GM12892 (cell line): ENCODE data around the gene TBC1D22A.

Experiments
- POLR2A ChIP-seq: IDR thresholded peaks from 2 replicates; pipeline ENCODE4 v1.6.1; 2011; ENCODE audit warnings: low read depth, low read length, control low read depth
- POLR2AphosphoS5 ChIP-seq: IDR thresholded peaks from 2 replicates; pipeline ENCODE4 v1.6.1; 2011; ENCODE audit warnings: low read depth, low read length, control low read depth
- TAF1 ChIP-seq: IDR thresholded peaks from 2 replicates; pipeline ENCODE4 v1.6.1; 2011; ENCODE audit warnings: low read depth, mild to moderate bottlenecking, control low read depth, low read length, borderline replicate concordance

DNA sequence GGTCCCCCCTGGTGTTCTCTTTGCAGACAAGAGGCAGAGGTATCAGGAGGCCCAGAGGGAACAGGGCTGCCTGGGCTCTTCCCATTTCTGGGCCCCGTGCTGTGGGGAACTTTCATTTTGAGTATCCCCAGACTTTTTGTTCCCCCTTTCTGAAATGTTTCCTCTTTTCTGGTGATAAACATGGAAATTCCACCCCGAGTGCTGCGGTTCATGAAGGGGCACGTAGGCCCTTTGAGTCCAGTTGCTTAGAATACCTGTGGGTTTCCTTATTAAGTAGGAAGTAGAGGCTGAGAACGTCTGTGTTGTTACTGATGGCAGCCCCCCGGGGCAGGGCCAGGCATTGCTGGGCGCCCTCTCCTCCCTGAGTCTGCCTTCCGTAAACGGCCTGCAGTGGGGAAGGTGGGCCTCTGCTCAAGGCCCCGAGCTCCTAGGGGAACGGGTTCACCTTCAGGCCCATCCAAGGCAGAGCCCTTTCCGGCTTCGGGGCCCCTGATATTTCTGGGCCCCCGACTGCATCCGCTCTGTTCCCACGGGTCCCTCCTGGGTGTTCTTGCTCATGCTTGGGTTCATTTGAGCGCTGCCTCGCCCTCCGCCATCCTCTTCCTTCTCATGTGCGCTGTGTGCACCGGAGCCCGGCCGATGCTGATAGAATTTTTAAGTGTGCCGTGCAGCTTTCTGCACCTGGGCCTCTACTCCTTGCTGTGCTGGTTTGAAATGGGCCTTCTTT lies 12.0 kb downstream of the TBC1D22A start:
- peak; percentile 57; the same call in 1 of the 2 replicates for TF ChIP-seq POLR2AphosphoS5
- peak; percentile 28 for TF ChIP-seq POLR2A
- TF ChIP-seq TAF1: peak; percentile 46; the same call in 1 of the 2 replicates
